Ishikawa (cell line): ENCODE data around the gene SPATA32.

Experiments
- CEBPB ChIP-seq: IDR thresholded peaks from 2 replicates; pipeline ENCODE4 v1.6.1; 2012
- CREB1 ChIP-seq: IDR thresholded peaks from 2 replicates; pipeline ENCODE4 v1.6.1; 2012; ENCODE audit warnings: low read depth
- EGR1 ChIP-seq: IDR thresholded peaks from 2 replicates; pipeline ENCODE4 v1.6.1; 2012
- EP300 ChIP-seq: IDR thresholded peaks from 2 replicates; pipeline ENCODE4 v1.6.1; 2012; ENCODE audit warnings: borderline replicate concordance
- FOXM1 ChIP-seq: IDR thresholded peaks from 2 replicates; pipeline ENCODE4 v1.6.1; 2012; ENCODE audit warnings: low read depth, borderline replicate concordance
- MAX ChIP-seq: IDR thresholded peaks from 2 replicates; pipeline ENCODE4 v1.6.1; 2012
- NFIC ChIP-seq: IDR thresholded peaks from 2 replicates; pipeline ENCODE4 v1.6.1; 2012
- RAD21 ChIP-seq: IDR thresholded peaks from 2 replicates; pipeline ENCODE4 v1.6.1; 2012; ENCODE audit warnings: low read depth
- TAF1 ChIP-seq: IDR thresholded peaks from 2 replicates; pipeline ENCODE4 v1.6.1; 2012; ENCODE audit warnings: low read depth, mild to moderate bottlenecking
- TCF12 ChIP-seq: IDR thresholded peaks from 2 replicates; pipeline ENCODE4 v1.6.1; 2012; ENCODE audit warnings: low read depth
- TEAD4 ChIP-seq: IDR thresholded peaks from 2 replicates; pipeline ENCODE4 v1.6.1; 2012
- USF1 ChIP-seq: IDR thresholded peaks from 2 replicates; pipeline ENCODE4 v1.6.1; 2012
- YY1 ChIP-seq: IDR thresholded peaks from 2 replicates; pipeline ENCODE4 v1.6.1; 2012; ENCODE audit warnings: low read depth
- ZBTB7A ChIP-seq: IDR thresholded peaks from 2 replicates; pipeline ENCODE4 v1.6.1; 2012; ENCODE audit warnings: low read depth
- TF ChIP-seq, protein P1 (sequence below): IDR thresholded peaks from 2 replicates; pipeline ENCODE4 v1.6.1; 2012; ENCODE audit warnings: low read depth, mild to moderate bottlenecking

The SPATA32 gene

GRCh38 chr17:45261577-45262515, at the start of gene SPATA32:
Gene SPATA32, minus strand, starts transcription at chr17:45262094. Its CDS starts 78 bp downstream, at chr17:45262016.
- TF ChIP-seq TEAD4 (no peak), FOXM1 (no peak), TAF1 (no peak), RAD21 (no peak), EGR1 (no peak), USF1 (no peak), MAX (no peak), ZBTB7A (no peak), NFIC (no peak), CEBPB (no peak), TCF12 (no peak), CREB1 (no peak), YY1 (no peak), EP300 (no peak)
- TF ChIP-seq, protein P1, sequence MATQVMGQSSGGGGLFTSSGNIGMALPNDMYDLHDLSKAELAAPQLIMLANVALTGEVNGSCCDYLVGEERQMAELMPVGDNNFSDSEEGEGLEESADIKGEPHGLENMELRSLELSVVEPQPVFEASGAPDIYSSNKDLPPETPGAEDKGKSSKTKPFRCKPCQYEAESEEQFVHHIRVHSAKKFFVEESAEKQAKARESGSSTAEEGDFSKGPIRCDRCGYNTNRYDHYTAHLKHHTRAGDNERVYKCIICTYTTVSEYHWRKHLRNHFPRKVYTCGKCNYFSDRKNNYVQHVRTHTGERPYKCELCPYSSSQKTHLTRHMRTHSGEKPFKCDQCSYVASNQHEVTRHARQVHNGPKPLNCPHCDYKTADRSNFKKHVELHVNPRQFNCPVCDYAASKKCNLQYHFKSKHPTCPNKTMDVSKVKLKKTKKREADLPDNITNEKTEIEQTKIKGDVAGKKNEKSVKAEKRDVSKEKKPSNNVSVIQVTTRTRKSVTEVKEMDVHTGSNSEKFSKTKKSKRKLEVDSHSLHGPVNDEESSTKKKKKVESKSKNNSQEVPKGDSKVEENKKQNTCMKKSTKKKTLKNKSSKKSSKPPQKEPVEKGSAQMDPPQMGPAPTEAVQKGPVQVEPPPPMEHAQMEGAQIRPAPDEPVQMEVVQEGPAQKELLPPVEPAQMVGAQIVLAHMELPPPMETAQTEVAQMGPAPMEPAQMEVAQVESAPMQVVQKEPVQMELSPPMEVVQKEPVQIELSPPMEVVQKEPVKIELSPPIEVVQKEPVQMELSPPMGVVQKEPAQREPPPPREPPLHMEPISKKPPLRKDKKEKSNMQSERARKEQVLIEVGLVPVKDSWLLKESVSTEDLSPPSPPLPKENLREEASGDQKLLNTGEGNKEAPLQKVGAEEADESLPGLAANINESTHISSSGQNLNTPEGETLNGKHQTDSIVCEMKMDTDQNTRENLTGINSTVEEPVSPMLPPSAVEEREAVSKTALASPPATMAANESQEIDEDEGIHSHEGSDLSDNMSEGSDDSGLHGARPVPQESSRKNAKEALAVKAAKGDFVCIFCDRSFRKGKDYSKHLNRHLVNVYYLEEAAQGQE, result no peak

DNA sequence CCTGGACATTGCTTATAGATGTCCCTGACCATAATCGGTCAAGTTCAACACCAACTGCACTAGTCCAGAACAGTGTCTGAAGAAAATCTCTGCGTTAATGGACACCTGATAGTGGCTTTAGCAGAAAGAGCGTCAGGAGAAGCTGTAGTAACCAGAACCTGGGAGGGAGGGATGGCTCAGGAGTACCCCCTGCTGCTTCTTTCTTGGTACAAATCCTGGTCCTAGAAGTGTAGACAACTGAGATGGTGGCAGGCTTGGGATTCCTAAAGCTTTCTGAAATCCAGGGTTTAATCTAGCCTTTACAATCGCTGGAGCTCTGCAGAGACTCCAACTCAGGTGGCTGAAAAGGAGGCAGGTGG, 49.5 kb upstream of the SPATA32 start:
- TF ChIP-seq USF1 (no peak), ZBTB7A (no peak), TAF1 (no peak), CEBPB (no peak), EP300 (no peak), YY1 (no peak), EGR1 (no peak), CREB1 (no peak), NFIC (no peak), RAD21 (no peak), TCF12 (no peak), FOXM1 (no peak), TEAD4 (no peak), MAX (no peak)
- TF ChIP-seq, protein P1, result no peak

DNA sequence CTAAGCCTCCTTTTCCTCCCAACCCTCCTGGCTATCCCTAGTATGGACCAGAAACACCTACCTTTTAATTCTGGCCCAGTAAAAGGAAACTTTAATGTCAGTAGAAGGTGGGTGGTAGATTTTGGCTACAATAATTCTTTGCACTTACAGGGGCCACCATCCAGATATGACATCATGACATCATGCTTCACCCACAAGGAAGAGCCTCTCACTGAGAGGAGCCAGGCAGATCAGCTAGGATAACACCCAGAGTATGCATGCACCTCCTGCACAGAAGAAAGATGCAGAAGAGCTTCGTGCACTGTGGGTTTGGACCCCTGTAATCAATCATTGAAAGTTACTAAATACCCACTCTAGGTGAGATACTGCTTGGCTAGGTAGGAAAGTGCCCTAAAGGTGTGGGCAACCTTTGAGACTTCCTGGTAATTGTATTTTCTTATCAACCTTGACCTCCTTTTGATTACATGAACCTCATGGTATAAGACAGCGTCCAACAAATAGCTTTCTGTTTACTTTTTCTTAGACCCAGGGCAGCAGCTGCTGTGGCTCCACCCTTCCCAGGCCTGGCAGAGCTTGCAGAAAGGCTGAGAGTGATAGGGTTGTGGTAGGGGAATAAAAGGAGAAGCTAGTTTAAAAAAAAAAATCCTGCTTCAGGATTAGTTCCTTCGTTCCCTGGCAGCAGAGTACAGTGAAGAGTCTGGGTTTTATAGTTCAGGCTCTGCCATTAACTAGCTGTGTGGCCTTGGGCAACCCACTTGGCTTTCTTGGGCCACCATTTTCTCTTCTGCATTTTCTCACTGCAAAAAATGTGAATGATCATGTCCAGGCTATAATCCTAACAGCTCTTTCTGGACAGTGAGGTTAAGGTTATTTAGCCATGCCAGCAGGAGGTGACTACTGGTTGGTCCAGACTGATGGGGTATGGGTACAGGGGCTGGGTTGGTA, 48.8 kb upstream of the SPATA32 start:
- TF ChIP-seq USF1 (no peak), EGR1 (no peak), FOXM1 (no peak), CREB1 (no peak), YY1 (no peak), ZBTB7A (no peak), TAF1 (no peak), EP300 (no peak), RAD21 (no peak), MAX (no peak), TCF12 (no peak), CEBPB (no peak)
- TF ChIP-seq, protein P1, result no peak
